Vagina (tissue), 2 donors: ENCODE data around the gene HINT3. TPM values are rescaled to one million over a fixed set of nuclear protein-coding genes. Genes with fewer than 3 reads are reported as not detected.
"Not testable (repeated sequence)": the region's sequence is repeated elsewhere in the genome, so short reads cannot be mapped to it uniquely, and the experiment has no call there.

Source experiments
- DNase-seq, 2 donors: peaks; one replicate each; pipeline ENCODE4 v3.0.0-alpha.2; 2017; ENCODE audit errors: extremely low spot score in 2 of 2
- H3K27ac ChIP-seq: fragments of 200-600 bp; sonication (generic); one replicate; pipeline ENCODE4 v1.5.1; 2019
- H3K27me3 ChIP-seq: fragments of 200-600 bp; sonication (generic); one replicate; pipeline ENCODE4 v1.5.1; 2019
- H3K36me3 ChIP-seq, 2 donors: fragments of 200-600 bp; sonication (generic); one replicate each; pipeline ENCODE4 v1.5.1; 2017 to 2019
- H3K4me1 ChIP-seq: fragments of 200-600 bp; sonication (generic); one replicate; pipeline ENCODE4 v1.5.1; 2019
- H3K4me3 ChIP-seq, 2 donors: fragments of 200-600 bp; sonication (generic); 1 replicate in 1 of 2; 2 replicates in 1 of 2; pipeline ENCODE4 v1.5.1; 2016 to 2019
- H3K9me3 ChIP-seq: fragments of 200-600 bp; sonication (generic); one replicate; pipeline ENCODE4 v1.5.1; 2019
- CTCF ChIP-seq, 3 experiments: fragments of 450-650 bp in 2 of 3; fragments of 200-600 bp in 1 of 3; sonication (generic) in 1 of 3; IDR thresholded peaks; one replicate each; pipeline ENCODE4 v1.5.1; 2017 to 2019; ENCODE audit warnings: antibody characterized with exemption in 3 of 3, mild to moderate bottlenecking in 2 of 3, moderate library complexity in 2 of 3
- POLR2A ChIP-seq, 2 donors: fragments of 450-650 bp; IDR thresholded peaks; one replicate each; pipeline ENCODE4 v1.6.1; 2017; ENCODE audit warnings: antibody characterized with exemption in 2 of 2, mild to moderate bottlenecking in 2 of 2, moderate library complexity in 2 of 2
- POLR2AphosphoS5 ChIP-seq, 2 donors: sonication (generic); formaldehyde crosslinking; IDR thresholded peaks; one replicate each; pipeline ENCODE4 v1.9.0; 2017; ENCODE audit warnings: antibody characterized with exemption in 2 of 2, mild to moderate bottlenecking in 2 of 2, low read depth in 1 of 2; ENCODE audit not compliant: insufficient read depth in 1 of 2
- intact Hi-C: fragments of 100-400 bp; cut with DNase I; formaldehyde crosslinking; loops from one replicate; pipeline ENCODE4 v1.15.1; 2023
- total RNA-seq: library from RNA; depleted of rRNA; stranded (reverse); fragments of >200 nt; gene quantifications from one replicate; pipeline ENCODE4 v1.2.3, GENCODE V29; 2016

The HINT3 gene
- total RNA-seq, 1 donor from 2014 or later, result 18.4 TPM

DNA sequence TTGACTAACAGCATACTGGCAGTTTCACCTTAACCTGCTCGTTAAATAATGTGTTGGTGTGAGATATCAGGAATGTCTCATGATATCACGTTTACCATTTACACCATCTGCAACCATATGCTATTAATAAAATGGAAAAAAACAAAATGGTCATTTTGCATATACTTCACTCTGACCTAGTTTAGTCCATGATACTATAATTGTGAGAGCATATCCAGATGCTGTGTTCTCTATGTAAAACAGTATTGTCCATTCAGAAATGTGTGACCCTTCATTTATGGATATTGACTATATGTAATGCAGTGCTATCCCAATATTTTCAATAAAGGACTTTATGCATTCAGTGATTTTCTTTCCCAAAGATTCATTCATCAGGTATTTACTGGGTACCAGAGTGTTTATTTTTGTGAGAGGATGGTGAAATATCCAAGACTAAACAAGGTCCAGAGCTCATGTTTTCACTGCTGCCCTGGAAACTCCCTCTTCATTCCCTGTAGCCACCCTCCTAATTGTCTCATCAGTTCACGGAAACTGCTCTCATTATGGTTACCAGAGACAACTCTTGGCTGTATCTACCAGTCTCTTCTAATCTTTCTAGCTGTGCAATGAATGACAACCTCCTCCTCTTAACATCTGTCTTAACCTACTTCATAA is 25.7 kb upstream of the HINT3 start:
- no peaks in the 10 kb centered on the region for H3K9me3 ChIP-seq
- H3K36me3 ChIP-seq, result peaks cover 0 to 19% of the 10 kb centered on the region in 2 donors
- no peak overlapping the region for H3K4me3 ChIP-seq
- no peak for DNase-seq
- no peaks in the 10 kb centered on the region for H3K27me3 ChIP-seq
- no peak overlapping the region for H3K27ac ChIP-seq
- intact Hi-C loops, result no loop called here
- H3K4me1 ChIP-seq, result no peaks in the 10 kb centered on the region
- TF ChIP-seq POLR2AphosphoS5 (IDR thresholded peaks at IDR 0.05; ENCODE audit: insufficient read depth in 1 of 2, low read depth in 1 of 2) (no peak), CTCF (IDR thresholded peaks at IDR 0.05) (no peak), POLR2A (IDR thresholded peaks at IDR 0.05) (no peak)

DNA sequence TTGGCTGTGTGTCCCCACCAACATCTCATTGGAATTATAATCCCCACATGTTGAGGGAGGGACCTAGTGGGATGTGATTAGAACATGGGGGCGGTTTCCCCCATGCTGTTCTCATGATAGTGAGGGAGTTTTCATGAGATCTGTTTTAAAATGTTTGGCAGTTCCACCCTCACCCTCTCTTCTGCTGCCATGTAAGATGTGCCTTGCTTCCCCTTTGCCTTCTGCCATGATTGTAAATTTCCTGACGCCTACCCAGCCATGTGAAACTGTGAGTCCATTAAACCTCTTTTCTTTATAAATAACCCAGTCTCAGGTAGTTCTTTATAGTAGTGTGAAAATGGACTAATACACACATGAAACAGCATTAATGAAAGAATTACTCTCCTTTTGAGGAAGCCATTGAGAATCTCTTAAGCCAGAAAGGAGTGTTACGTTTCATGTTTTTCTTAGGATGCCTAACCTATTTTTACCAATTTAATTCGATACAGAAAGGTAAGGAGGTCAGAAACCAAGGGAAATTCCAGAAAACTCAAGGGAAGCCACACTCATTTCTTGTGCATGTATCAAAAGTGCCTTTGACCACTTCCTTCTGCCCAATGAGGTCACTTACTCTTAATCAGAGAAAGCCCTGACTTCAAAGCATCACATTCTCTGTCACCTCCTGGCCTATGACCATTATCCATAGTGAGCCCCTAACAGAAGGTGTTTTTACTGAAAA is 24.7 kb upstream of the HINT3 start:
- Histone ChIP-seq H3K27ac (no peak overlapping the region), H3K9me3 (no peaks in the 10 kb centered on the region), H3K27me3 (no peaks in the 10 kb centered on the region), H3K4me3 (no peak overlapping the region), H3K4me1 (no peaks in the 10 kb centered on the region), H3K36me3 (peaks cover 0 to 19% of the 10 kb centered on the region in 2 donors)
- TF ChIP-seq CTCF (IDR thresholded peaks at IDR 0.05) (no peak), POLR2A (IDR thresholded peaks at IDR 0.05) (no peak), POLR2AphosphoS5 (IDR thresholded peaks at IDR 0.05; ENCODE audit: insufficient read depth in 1 of 2, low read depth in 1 of 2) (no peak)
- no peak for DNase-seq
- intact Hi-C loops, result no loop called here

- no peaks in the 10 kb centered on the region for H3K4me1 ChIP-seq
These were observed 24.1 kb upstream of the HINT3 start for GRCh38 chr6:125932451-125932795.

GRCh38 chr6:125935520-125935919 is 21.1 kb upstream of the HINT3 start:
- H3K36me3 ChIP-seq, H3K27ac ChIP-seq, H3K4me3 ChIP-seq, H3K27me3 ChIP-seq, H3K9me3 ChIP-seq, DNase-seq, intact Hi-C loops, H3K4me1 ChIP-seq: not testable (repeated sequence)

More at GRCh38 chr6:125932451-125932795, 24.1 kb upstream of the HINT3 start:
- H3K36me3 ChIP-seq, result peaks cover 0 to 16% of the 10 kb centered on the region in 2 donors
- TF ChIP-seq POLR2A (IDR thresholded peaks at IDR 0.05) (no peak), CTCF (IDR thresholded peaks at IDR 0.05) (no peak), POLR2AphosphoS5 (IDR thresholded peaks at IDR 0.05; ENCODE audit: insufficient read depth in 1 of 2, low read depth in 1 of 2) (no peak)
- no peak overlapping the region for H3K4me3 ChIP-seq
- no peaks in the 10 kb centered on the region for H3K27me3 ChIP-seq
- intact Hi-C loops, result no loop called here
- no peak for DNase-seq
- H3K9me3 ChIP-seq, result no peaks in the 10 kb centered on the region
- no peak overlapping the region for H3K27ac ChIP-seq

GRCh38 chr6:125939026-125939425 is 17.5 kb upstream of the HINT3 start:
- H3K36me3 ChIP-seq, result no peaks in the 10 kb centered on the region
- H3K27me3 ChIP-seq, result no peaks in the 10 kb centered on the region
- no peak for DNase-seq
- H3K4me1 ChIP-seq, result peaks cover 19% of the 10 kb centered on the region
- no peak for TF ChIP-seq POLR2AphosphoS5 (IDR thresholded peaks at IDR 0.05; ENCODE audit: insufficient read depth in 1 of 2, low read depth in 1 of 2)
- TF ChIP-seq POLR2A (IDR thresholded peaks at IDR 0.05), result no peak
- TF ChIP-seq CTCF (IDR thresholded peaks at IDR 0.05), result no peak
- H3K27ac ChIP-seq, result no peak overlapping the region
- H3K4me3 ChIP-seq, result no peak overlapping the region
- intact Hi-C loops, result no loop called here
- H3K9me3 ChIP-seq, result no peaks in the 10 kb centered on the region
